ENCODE measurements around the gene CTR9. TPM values are rescaled to one million over a fixed set of nuclear protein-coding genes. Genes with fewer than 3 reads are reported as not detected.

The CTR9 gene
- total and polyA plus RNA-seq, 9 of the 15 experiments (the other 6 are each of a cell fraction or from before 2014, with no cell fraction given), result 25.4 to 79.3 (median 47.3) TPM

- TF ChIP-seq ZBTB49 (CRISPR knock-in tag; IDR thresholded peaks at IDR 0.05; ENCODE audit: borderline replicate concordance), result 0 out of 2 replicates have a peak, but pooled peaks have one; percentile 13
- TF ChIP-seq ARHGAP35 (IDR thresholded peaks at IDR 0.05; ENCODE audit: partially characterized antibody), result no peak
- no peak for TF ChIP-seq TFAM (CRISPR knock-in tag; conservative IDR thresholded peaks at IDR 0.05)
- TF ChIP-seq SMARCA5 (IDR thresholded peaks at IDR 0.05), result no peak
- no peak for TF ChIP-seq MED1 (CRISPR knock-in tag; IDR thresholded peaks at IDR 0.05; ENCODE audit: borderline replicate concordance)
- no peak for TF ChIP-seq ZNF507 (tag; conservative IDR thresholded peaks at IDR 0.05)
- peak; percentile 42; the same call in 1 of the 2 replicates for TF ChIP-seq TGIF2 (CRISPR knock-in tag; IDR thresholded peaks at IDR 0.05)
- TF ChIP-seq TARDBP (IDR thresholded peaks at IDR 0.05), result no peak
- TF ChIP-seq STAT5B (CRISPR knock-in tag; IDR thresholded peaks at IDR 0.05), result no peak
- TF ChIP-seq RBFOX2 (IDR thresholded peaks at IDR 0.05; ENCODE audit: low read depth, low read length), result no peak
- 0 out of 2 replicates have a peak, but pooled peaks have one; percentile 59 for TF ChIP-seq OTX1 (CRISPR knock-in tag; IDR thresholded peaks at IDR 0.05)
- no peak for TF ChIP-seq CREB3L1 (IDR thresholded peaks at IDR 0.05; ENCODE audit: borderline replicate concordance, low read depth)
- TF ChIP-seq CTBP1 (IDR thresholded peaks at IDR 0.05; ENCODE audit: borderline replicate concordance), result no peak
- TF ChIP-seq ZNF551 (CRISPR knock-in tag; IDR thresholded peaks at IDR 0.05), result no peak
- TF ChIP-seq ARNT (IDR thresholded peaks at IDR 0.05), result no peak
- no peak for TF ChIP-seq ID3 (CRISPR knock-in tag; IDR thresholded peaks at IDR 0.05)
- no peak for TF ChIP-seq ID3 (tag; IDR thresholded peaks at IDR 0.05)
- TF ChIP-seq NFRKB (IDR thresholded peaks at IDR 0.05; ENCODE audit: low read depth), result no peak
- TF ChIP-seq LARP7 (IDR thresholded peaks at IDR 0.05), result no peak
- TF ChIP-seq SRSF3 (IDR thresholded peaks at IDR 0.05; ENCODE audit: insufficient read depth, low read length), result no peak; the same call in 1 of the 2 replicates
- 0 out of 4 replicates have a peak, but pooled peaks of 1 of the 2 experiments have one; percentile 41 for TF ChIP-seq HDAC1 (IDR thresholded peaks at IDR 0.05)
- no peak for TF ChIP-seq SIX5 (IDR thresholded peaks at IDR 0.05; ENCODE audit: borderline replicate concordance in 1 of 2, insufficient read depth in 1 of 2, low read depth in 1 of 2, low read length in 2 of 2)
- no peak for TF ChIP-seq DNMT1 (IDR thresholded peaks at IDR 0.05)
- TF ChIP-seq HMBOX1 (IDR thresholded peaks at IDR 0.05), result no peak
- no peak for TF ChIP-seq CBX8 (IDR thresholded peaks at IDR 0.05; ENCODE audit: borderline replicate concordance, extremely low read depth, low read depth, low read length, poor library complexity, severe bottlenecking)
Measured at GRCh38 chr11:10807493-10808234, 56.6 kb downstream of the CTR9 start (continued).
